Natural killer cell (primary cell): ENCODE results near the gene SPRR2B. TPM values are rescaled to one million over a fixed set of nuclear protein-coding genes. Genes with fewer than 3 reads are reported as not detected.
"Not testable (repeated sequence)": the region's sequence is repeated elsewhere in the genome, so short reads cannot be mapped to it uniquely, and the experiment has no call there.

Experiments
- ATAC-seq, 3 donors: fragments of 150-1000 bp in 2 of 3; fragments of 200-7000 bp in 1 of 3; cut with Tn5 transposase; 1 replicate in 1 of 3; 2 replicates in 2 of 3; pipeline ENCODE4 v1.10.0; 2021; ENCODE audit warnings: mild to moderate bottlenecking in 2 of 3, moderate library complexity in 2 of 3
- DNase-seq, 2 donors: peaks; one replicate each; pipeline versions ENCODE4 v3.0.0 to v3.0.0-alpha.2; 2013 to 2021; ENCODE audit warnings: mixed read lengths in 1 of 2
- H3K27ac ChIP-seq: one replicate; pipeline ENCODE4 v1.5.1; 2013; ENCODE audit warnings: mild to moderate bottlenecking, low read length
- H3K27me3 ChIP-seq: one replicate; pipeline ENCODE4 v1.6.1; 2013; ENCODE audit warnings: low read length; ENCODE audit not compliant: control insufficient read depth, insufficient read depth
- H3K36me3 ChIP-seq: one replicate; pipeline ENCODE4 v1.6.1; 2013; ENCODE audit warnings: low read length; ENCODE audit not compliant: control insufficient read depth, insufficient read depth
- H3K4me1 ChIP-seq: one replicate; pipeline ENCODE4 v1.6.1; 2013; ENCODE audit warnings: low read length; ENCODE audit not compliant: control insufficient read depth, insufficient read depth
- H3K4me3 ChIP-seq: one replicate; pipeline ENCODE4 v1.5.1; 2013; ENCODE audit warnings: low read length
- H3K9me3 ChIP-seq: one replicate; pipeline ENCODE4 v1.6.1; 2013; ENCODE audit warnings: low read length; ENCODE audit not compliant: control insufficient read depth, insufficient read depth
- H3K27ac Mint-ChIP-seq, 2 donors: one replicate each; pipeline ENCODE4 v1.8.0; 2022; ENCODE audit warnings: mild to moderate bottlenecking in 2 of 2, mixed read lengths in 2 of 2, moderate library complexity in 1 of 2
- H3K27me3 Mint-ChIP-seq, 2 donors: one replicate each; pipeline ENCODE4 v1.8.0; 2022; ENCODE audit warnings: low read depth in 2 of 2, mixed read lengths in 2 of 2
- H3K36me3 Mint-ChIP-seq: one replicate; pipeline ENCODE4 v1.8.0; 2022; ENCODE audit warnings: mixed read lengths
- H3K4me1 Mint-ChIP-seq, 2 donors: one replicate each; pipeline ENCODE4 v1.8.0; 2022; ENCODE audit warnings: mixed read lengths in 2 of 2
- H3K4me3 Mint-ChIP-seq: one replicate; pipeline ENCODE4 v1.8.0; 2022; ENCODE audit warnings: mild to moderate bottlenecking, moderate library complexity, mixed read lengths
- H3K9me3 Mint-ChIP-seq, 2 donors: one replicate each; pipeline ENCODE4 v1.8.0; 2022; ENCODE audit warnings: mixed read lengths in 2 of 2
- CTCF ChIP-seq: fragments of 200-600 bp; IDR thresholded peaks from one replicate; pipeline ENCODE4 v1.8.0; 2022; ENCODE audit warnings: antibody characterized with exemption
- WGBS: methylation state at CpG from one replicate; pipeline ENCODE4 v1.1.7; 2013; ENCODE audit warnings: missing lambda C conversion rate; ENCODE audit not compliant: insufficient coverage; 5-methylcytosine and 5-hydroxymethylcytosine counted together
- intact Hi-C: fragments of 100-400 bp; cut with micrococcal nuclease; formaldehyde crosslinking; loops from one replicate; pipeline ENCODE4 v1.14.2; 2022
- total RNA-seq, 4 donors: library from RNA; stranded (reverse); fragments of 120-200 nt in 1 of 4; gene quantifications; one replicate each; pipeline versions ENCODE4 v1.2.3 to v1.2.4, GENCODE V29; 2013 to 2022

Gene SPRR2B
- total RNA-seq, 3 donors from 2014 or later (not counting 1 experiment from before 2014, with no cell fraction given) = not detected

- no peak within 1 kb of the TSS for H3K27ac Mint-ChIP-seq
- H3K4me1 Mint-ChIP-seq = no peaks in the 10 kb centered on the region
- no peaks in the 10 kb centered on the region for H3K36me3 Mint-ChIP-seq
- H3K9me3 Mint-ChIP-seq = no peaks in the 10 kb centered on the region
- DNase-seq (no peak), ATAC-seq (no peak)
- no peak for TF ChIP-seq CTCF
- Histone ChIP-seq H3K4me3 (no peak within 1 kb of the TSS), H3K4me1 (no peaks in the 10 kb centered on the region), H3K27ac (no peak within 1 kb of the TSS), H3K36me3 (no peaks in the 10 kb centered on the region), H3K9me3 (no peaks in the 10 kb centered on the region), H3K27me3 (peaks cover 3% of the 10 kb centered on the region)
- intact Hi-C loops = no loop called here
- WGBS = 84% methylated on average over 3 of the region's 3 CpGs
- H3K4me3 Mint-ChIP-seq = no peak within 1 kb of the TSS
- peaks cover 8 to 26% of the 10 kb centered on the region in 2 donors for H3K27me3 Mint-ChIP-seq
Observed at GRCh38 chr1:153113416-153113815, 42.0 kb upstream of the SPRR2B start, which contains the start of gene SPRR2F. SPRR2F (minus strand) TSS chr1:153113516; CDS start chr1:153112733, 783 bp downstream.

- H3K4me3 ChIP-seq, H3K4me1 ChIP-seq, H3K4me3 Mint-ChIP-seq, intact Hi-C loops, H3K27ac Mint-ChIP-seq, H3K9me3 Mint-ChIP-seq, H3K27me3 ChIP-seq, ATAC-seq, H3K36me3 Mint-ChIP-seq, H3K9me3 ChIP-seq, DNase-seq, H3K36me3 ChIP-seq, H3K4me1 Mint-ChIP-seq, H3K27ac ChIP-seq: not testable (repeated sequence)
- WGBS = 78% methylated on average over 5 of the region's 5 CpGs
- peaks cover 8 to 16% of the 10 kb centered on the region in 2 donors for H3K27me3 Mint-ChIP-seq
Observed at GRCh38 chr1:153112454-153112853, 41.0 kb upstream of the SPRR2B start.

- WGBS = no CpG with 5 or more reads among the region's 5 CpGs
- Histone ChIP-seq H3K4me3 (no peak overlapping the region), H3K9me3 (no peaks in the 10 kb centered on the region), H3K27ac (no peak overlapping the region), H3K27me3 (peaks cover 4% of the 10 kb centered on the region), H3K4me1 (no peaks in the 10 kb centered on the region), H3K36me3 (no peaks in the 10 kb centered on the region)
- no peak for DNase-seq
- ATAC-seq = no peak
- H3K4me3 Mint-ChIP-seq = no peak overlapping the region
- no peaks in the 10 kb centered on the region for H3K36me3 Mint-ChIP-seq
- no peak overlapping the region for H3K27ac Mint-ChIP-seq
- peaks cover 4 to 42% of the 10 kb centered on the region in 2 donors for H3K27me3 Mint-ChIP-seq
- H3K4me1 Mint-ChIP-seq = no peaks in the 10 kb centered on the region
- H3K9me3 Mint-ChIP-seq = peaks cover 0 to 3% of the 10 kb centered on the region in 2 donors
- TF ChIP-seq CTCF = no peak
- intact Hi-C loops = no loop called here
Observed at GRCh38 chr1:153100245-153100644, 28.8 kb upstream of the SPRR2B start.

GRCh38 chr1:153099461-153100045 lies 28.1 kb upstream of the SPRR2B start:
- H3K27ac ChIP-seq = no peak overlapping the region
- H3K36me3 ChIP-seq = no peaks in the 10 kb centered on the region
- ATAC-seq (no peak), DNase-seq (no peak)
- 90% methylated on average over 4 of the region's 9 CpGs for WGBS
- H3K4me1 Mint-ChIP-seq = no peaks in the 10 kb centered on the region
- H3K4me3 ChIP-seq = no peak overlapping the region
- no peaks in the 10 kb centered on the region for H3K4me1 ChIP-seq
- H3K9me3 ChIP-seq = no peaks in the 10 kb centered on the region
- peaks cover 4% of the 10 kb centered on the region for H3K27me3 ChIP-seq
- no peaks in the 10 kb centered on the region for H3K36me3 Mint-ChIP-seq
- H3K27ac Mint-ChIP-seq = no peak overlapping the region
- intact Hi-C loops = no loop called here
- H3K27me3 Mint-ChIP-seq = peaks cover 9 to 39% of the 10 kb centered on the region in 2 donors
- TF ChIP-seq CTCF = no peak
- H3K9me3 Mint-ChIP-seq = peaks cover 0 to 3% of the 10 kb centered on the region in 2 donors
- H3K4me3 Mint-ChIP-seq = no peak overlapping the region
